GM10248 (cell line): ENCODE data around the gene CLDN18.

Source experiments
- CTCF ChIA-PET: fragments of 300-600 bp; sonication (Branson Sonifier 250); formaldehyde crosslinking; extraction: SDS; loops from one replicate; lab custom pipeline; 2021; ENCODE audit warnings: antibody characterized with exemption; lab: Yijun Ruan, JAX
- POLR2A ChIA-PET: fragments of 350-650 bp; sonication (Branson Sonifier 250); formaldehyde crosslinking; extraction: SDS; loops from one replicate; lab custom pipeline; 2020; ENCODE audit warnings: antibody characterized with exemption; lab: Yijun Ruan, JAX
- DNase-seq: peaks from one replicate; pipeline ENCODE4 v3.0.0; 2012; ENCODE audit errors: extremely low spot score
- CTCF ChIP-seq: IDR thresholded peaks from 2 replicates; pipeline ENCODE4 v1.5.1; 2012; ENCODE audit warnings: mild to moderate bottlenecking, low read depth; ENCODE audit errors: extremely low read depth, missing control alignments, control extremely low read depth

CLDN18 gene

GRCh38 chr3:138068579-138069174 lies 58.7 kb downstream of the CLDN18 start:
- POLR2A ChIA-PET: no interaction called here
- TF ChIP-seq CTCF: peak; percentile 100
- DNase-seq: peak; percentile 84
- CTCF ChIA-PET: interaction anchor here (0.7 to 5.6 kb wide), 20 partner anchors 9 to 963 kb away, joined by 3 to 68 read pairs (median 4); partner anchors contain the start of gene DZIP1L

GRCh38 chr3:138070006-138070405 lies 60.0 kb downstream of the CLDN18 start:
- ChIA-PET CTCF (interaction anchor here (0.9 to 5.6 kb wide), 12 partner anchors 10 to 964 kb away, joined by 3 to 68 read pairs (median 4); partner anchors contain the start of gene DZIP1L), POLR2A (no interaction called here)
- no peak for DNase-seq
- no peak for TF ChIP-seq CTCF

GRCh38 chr3:138072796-138073195 lies 62.8 kb downstream of the CLDN18 start:
- TF ChIP-seq CTCF: no peak
- CTCF ChIA-PET: interaction anchor here (1.2 to 2.5 kb wide), 6 partner anchors 9 to 851 kb away, joined by 3 to 6 read pairs (median 4); no protein-coding TSS in a partner anchor
- POLR2A ChIA-PET: no interaction called here
- no peak for DNase-seq

DNA sequence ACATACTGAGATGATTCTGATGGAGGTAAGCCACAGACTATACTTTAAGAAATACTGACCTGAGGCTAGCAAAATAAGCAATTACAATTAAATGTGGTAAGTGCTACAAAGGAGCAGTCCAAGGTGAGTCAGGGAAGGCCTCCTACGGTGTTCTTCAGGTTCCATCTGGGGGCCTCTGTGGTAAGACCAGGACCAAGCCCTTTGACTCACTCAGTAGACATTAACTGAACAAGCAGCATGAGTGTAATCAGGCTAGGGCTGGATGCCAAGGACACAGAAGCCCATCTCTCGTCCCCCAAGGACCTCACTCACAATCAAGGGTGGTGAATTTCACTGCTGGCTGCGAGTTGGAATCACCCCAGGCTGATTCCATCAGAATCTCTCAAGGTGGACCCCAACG lies 68.1 kb downstream of the CLDN18 start:
- TF ChIP-seq CTCF: no peak
- ChIA-PET CTCF (interaction anchor here (1.0 kb wide), 1 partner anchor 26 kb away, joined by 3 read pairs; no protein-coding TSS in a partner anchor), POLR2A (no interaction called here)
- no peak for DNase-seq

DNA sequence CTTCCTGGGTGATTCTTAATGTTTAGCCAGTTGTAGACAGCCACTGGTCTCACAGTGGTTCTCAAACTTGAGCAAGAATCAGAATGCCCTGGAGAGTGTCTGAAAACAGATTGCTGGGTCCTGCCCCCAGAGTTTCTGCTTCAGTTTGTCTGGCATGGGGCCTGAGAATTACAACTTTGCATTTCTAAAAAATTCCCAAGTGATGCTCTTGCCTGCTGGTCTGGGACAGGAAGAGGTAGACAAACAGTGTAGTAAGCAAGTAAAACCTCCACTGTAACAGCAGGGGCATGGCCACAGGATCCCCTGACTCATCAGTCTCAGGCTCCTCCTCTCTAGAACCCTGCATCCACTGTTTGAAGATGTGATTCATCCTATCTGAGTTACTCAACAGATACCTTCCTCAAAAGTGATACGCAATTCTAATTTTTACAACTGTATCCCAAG lies 69.0 kb downstream of the CLDN18 start:
- ChIA-PET POLR2A (no interaction called here), CTCF (interaction anchor here (0.8 kb wide), 1 partner anchor 12 kb away, joined by 3 read pairs; no protein-coding TSS in a partner anchor)
- TF ChIP-seq CTCF: no peak
- no peak for DNase-seq

DNA sequence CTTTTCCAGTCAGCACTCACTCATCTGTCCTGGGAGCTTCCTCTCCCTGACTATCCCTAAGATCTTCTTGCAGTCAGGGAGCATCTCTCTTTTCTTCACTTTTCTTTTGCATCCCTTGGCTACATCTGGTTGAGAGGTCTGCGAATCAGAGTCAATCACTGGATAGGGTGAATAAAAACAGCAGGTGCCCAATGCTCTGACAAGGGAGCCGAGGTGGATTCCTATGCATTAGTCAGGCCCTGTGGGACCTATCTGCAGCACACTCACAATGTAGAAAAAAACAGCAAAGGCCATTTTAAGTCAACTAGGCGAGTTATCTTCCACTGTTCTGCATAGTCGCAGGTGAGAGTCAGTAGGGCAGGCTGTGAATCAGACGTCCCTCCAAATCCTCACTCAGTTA lies 69.9 kb downstream of the CLDN18 start:
- ChIA-PET POLR2A (no interaction called here), CTCF (interaction anchor here (0.8 to 1.2 kb wide), 4 partner anchors 9 to 836 kb away, joined by 3 to 4 read pairs (median 3); no protein-coding TSS in a partner anchor)
- TF ChIP-seq CTCF: no peak
- DNase-seq: no peak
